ENCODE measurements around the gene IGSF9.

IGSF9 gene

DNA sequence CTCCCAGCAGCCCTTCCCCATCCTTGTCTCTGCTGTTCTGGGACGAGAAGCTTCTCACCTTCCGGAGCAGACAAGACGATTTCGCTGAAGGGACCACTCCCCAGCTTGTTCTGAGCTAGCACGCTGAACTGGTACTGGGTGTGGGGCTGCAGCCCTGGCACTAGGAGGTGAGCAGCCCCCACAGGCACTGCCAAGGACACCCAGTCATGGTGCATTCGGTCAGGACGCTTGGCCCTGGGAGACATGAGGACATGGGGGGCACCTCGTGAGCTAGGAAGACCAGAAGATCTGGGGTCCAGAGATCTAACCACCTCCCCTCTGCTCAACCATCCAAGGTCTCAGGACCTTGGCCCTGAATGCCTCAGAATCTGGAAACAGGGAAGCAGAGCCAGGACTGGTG is 14.8 kb downstream of the IGSF9 start:
- no peak for DNase-seq

DNA sequence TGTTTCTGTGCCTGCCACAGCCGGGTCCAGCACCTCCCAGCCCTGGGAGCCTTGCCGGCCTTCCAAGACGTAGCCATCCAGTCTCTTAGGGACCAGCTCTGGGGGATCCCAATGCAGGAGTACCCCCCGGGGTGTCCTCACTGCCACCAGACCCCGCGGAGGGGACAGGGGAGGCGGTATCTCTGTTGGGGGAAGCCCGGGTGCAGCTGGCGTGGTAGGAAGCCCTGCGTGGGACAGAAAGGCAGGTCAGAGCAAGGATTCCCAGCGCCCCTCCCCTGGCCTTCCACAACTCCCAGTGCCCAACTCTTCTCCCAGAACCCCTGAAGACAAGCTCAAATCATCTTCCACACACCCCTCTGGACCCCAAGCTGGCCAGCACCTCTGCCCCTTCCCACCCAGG is 15.2 kb downstream of the IGSF9 start:
- no peak for DNase-seq

DNA sequence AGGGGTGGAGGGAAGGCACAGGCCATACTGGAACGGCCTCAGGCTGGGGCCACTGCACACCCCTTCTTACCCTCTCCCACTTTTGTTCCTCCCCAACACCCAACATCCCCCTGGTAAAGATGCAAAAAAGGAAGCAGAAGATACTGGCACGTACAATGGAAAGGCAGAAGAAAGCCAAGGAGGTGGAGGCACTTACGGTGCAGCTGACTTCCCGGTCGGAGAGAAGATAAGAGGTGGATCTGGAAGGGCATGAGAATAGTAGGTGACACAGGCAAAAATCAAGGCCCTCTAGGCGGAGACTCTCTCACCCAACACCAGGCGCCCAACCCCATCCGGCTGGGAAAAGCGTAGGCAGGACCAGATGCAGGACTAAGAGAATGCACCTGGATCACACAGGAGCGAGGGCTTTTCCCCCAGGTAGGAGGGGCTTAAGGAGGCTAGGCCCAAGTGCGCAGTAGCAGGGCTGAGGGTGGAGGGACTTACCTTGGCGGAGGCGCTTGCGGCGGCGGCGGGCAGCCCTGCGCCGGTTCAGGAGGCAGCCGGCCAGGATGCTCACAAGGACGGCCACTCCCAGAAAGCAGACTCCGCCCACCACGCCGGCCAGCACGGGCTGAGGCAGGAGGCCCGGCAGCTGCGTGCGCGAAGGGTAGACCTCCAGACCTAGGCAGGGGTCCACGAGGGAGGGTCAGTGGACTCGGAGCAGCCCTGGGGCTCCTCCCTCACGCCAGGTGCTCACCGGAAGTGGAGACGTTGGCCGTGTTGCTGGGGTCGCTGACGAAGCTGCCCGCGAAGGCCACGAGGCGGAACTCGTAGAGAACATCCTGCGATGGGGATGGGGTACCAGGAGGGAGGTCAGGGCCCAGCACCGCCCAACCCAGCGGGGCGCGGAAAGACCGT is 16.0 kb downstream of the IGSF9 start:
- DNase-seq, result no peak

DNA sequence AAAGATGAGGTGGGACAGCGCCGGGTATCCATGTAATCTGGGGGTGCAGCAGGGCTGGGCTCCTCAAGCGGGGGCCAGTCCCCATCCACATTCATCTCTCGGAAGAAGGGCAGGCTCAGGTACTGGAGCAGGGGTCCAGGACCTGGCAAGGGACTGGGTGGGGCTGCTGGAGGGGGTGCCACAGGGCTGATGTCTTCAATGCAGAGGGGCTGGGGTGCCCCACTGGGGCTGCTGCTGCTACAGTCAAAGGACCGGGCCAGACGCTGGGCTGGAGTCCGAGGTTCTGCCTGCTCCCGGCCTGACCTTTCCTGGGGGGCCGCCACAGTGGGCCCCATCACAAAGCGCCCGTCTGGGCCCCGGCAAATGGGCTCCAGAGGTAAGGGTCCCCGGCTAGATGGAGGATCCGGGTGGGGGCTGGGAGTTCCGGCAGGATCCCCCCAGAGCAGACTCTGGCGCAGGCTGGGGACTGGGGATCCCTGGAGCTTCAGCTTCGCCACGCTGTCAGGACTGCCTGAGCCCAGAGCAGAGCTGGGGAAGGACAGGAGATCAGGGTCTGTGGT is 16.8 kb downstream of the IGSF9 start:
- DNase-seq, result no peak

GRCh38 chr1:159927849-159928431 is 17.5 kb downstream of the IGSF9 start:
- DNase-seq, result no peak

DNA sequence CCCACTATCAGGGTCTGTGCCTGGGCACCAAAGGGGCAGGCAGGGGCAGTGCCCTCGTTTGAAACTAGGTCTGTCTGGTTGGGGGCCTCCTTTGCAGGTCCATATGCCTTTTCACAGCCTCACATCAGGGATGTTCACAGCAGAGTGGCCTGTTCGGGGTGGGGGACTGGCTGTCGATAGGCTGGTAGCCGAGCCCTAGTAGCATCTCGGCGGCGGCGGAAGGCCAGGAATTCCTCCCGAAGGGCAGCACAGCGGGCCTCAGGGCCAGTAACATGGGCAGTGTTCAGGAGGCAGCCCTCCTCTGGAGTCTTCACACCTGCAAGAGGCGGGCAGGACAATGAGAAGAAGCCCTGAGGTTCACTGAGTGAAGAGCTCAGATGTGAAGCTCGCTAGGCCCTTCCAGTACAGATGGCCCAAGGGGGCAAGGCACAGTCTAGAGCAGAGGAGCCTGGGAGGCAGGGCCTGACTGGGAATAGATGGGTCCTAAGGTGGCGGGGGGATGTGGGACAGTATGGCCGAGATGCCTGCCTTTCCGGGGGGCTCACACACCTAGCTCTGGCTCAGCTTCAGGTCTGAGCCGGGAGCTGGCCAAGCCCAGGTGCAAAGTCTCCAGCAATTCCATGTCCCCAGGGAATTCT is 18.1 kb downstream of the IGSF9 start:
- no peak for DNase-seq

DNA sequence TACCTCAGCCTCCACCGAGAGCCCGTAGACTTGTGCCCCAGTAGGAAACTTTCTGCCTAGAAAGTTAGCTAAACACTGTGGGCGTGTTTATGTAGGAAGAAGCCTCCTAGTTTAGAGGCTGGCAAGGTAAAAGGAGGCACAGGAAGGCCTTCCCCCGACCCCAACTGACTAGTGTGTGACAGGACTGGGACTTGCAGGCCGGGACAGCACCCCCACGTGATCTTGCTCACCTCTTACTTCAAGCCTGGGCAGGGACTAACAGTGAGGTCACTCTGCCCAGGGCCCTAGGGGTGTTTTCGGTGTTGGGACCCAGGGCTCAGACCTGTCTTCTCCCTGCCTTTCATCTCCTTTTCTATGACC is 19.7 kb downstream of the IGSF9 start:
- DNase-seq, result peak; percentile 17

- peak; percentile 90 for DNase-seq
Measured at GRCh38 chr1:159924791-159925718, 20.4 kb downstream of the IGSF9 start, which contains the start of gene TAGLN2. Gene TAGLN2, minus strand, starts transcription at chr1:159925507. Its CDS starts 4,998 bp downstream, at chr1:159920509.

- DNase-seq, result peak; percentile 89
Measured at GRCh38 chr1:159924025-159924790, 21.2 kb downstream of the IGSF9 start.

GRCh38 chr1:159923203-159924024 is 22.0 kb downstream of the IGSF9 start:
- DNase-seq, result peak; percentile 94

- no peak for DNase-seq
Measured at GRCh38 chr1:159922511-159923202, 22.8 kb downstream of the IGSF9 start.

- DNase-seq, result no peak
Measured at GRCh38 chr1:159921700-159922504, 23.5 kb downstream of the IGSF9 start.

GRCh38 chr1:159921251-159921650 is 24.2 kb downstream of the IGSF9 start:
- DNase-seq, result peak; percentile 61

DNA sequence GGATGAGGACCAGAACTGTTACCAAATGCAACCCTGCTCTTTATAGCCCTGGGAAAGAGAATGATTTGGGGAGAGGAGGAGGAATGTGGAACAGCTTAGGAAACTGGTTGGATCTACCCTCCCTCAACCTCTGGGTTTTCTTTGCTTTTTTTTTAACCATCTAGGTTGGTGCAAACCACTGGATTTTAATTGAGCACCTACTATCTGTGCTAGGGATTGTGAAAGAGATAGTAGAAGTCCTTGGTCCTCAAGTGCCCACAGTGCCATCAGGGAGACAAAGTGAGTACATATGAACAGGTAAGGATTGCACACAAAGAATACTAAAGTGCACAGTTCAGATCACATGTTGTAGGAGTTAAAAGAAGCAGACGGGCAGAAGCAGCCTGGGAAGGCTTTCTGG is 24.8 kb downstream of the IGSF9 start:
- no peak for DNase-seq

DNA sequence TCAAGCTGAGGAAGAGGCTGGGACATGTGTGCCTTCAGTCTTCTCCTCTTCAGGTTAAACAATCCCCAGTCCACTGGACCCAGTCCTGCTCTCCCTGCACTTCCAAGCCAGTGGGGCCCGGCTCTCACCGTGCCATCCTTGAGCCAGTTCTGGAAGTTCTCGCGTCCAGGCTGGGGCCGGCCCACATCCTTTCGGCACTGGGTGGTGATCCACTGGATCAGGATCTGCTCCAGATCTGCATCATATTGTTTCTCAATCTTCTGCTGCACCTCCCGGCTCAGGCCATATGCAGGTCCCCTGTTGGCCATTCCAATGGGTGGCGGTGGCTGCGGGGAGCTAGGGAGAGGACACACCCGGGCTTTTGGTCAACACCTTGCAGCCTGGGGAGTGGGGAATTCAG is 25.2 kb downstream of the IGSF9 start:
- DNase-seq, result no peak

GRCh38 chr1:159919236-159919865 is 26.1 kb downstream of the IGSF9 start:
- DNase-seq, result no peak

DNA sequence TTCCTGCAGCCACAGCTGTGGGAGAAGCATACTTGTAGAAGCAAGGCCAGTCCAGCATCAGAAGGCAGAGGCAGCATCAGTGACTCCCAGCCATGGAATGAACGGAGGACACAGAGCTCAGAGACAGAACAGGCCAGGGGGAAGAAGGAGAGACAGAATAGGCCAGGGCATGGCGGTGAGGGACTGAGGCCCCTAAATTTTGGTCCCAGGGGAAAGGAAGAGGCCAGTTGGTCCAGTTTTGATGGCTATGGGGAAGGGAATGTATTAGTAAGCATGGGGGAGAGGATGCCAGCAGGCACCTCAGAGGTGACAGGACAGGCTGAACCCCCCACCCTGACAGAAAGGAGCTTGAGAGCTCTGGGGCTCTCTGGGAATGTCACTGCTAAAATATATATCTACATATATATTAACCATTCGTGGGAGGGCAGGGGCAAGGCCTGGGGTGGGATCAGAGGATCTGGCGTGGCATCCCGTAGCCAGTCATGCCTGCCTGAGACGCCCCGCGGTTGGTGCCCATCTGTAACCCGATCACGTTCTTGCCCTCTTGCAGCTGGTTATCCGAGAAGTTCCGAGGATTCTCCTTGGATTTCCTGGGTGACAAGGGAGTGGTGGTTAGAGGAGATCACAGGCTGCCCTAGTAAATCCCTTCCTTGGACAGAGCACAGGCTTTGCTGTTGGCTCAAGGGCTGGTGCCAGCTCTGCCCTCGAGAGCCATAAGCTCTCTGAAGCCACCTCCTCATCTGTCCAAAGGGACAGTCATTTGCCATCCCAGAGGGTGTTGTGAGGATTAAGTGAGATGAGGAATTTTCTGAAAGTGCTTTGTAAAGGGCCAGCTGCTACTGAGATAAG is 26.8 kb downstream of the IGSF9 start:
- no peak for DNase-seq
